Right cardiac atrium (tissue), 5 donors: Measurements from ENCODE around the gene SLC6A19. TPM values are rescaled to one million over a fixed set of nuclear protein-coding genes. Genes with fewer than 3 reads are reported as not detected.
A peak's percentile ranks its signal among the peaks of the same experiment; 100 is the strongest.

Experiments
- ATAC-seq, 2 donors: fragments of 200-7000 bp; cut with Tn5 transposase; one replicate each; pipeline versions ENCODE4 v1.8.0 to v1.9.1; 2020; ENCODE audit warnings: moderate library complexity in 2 of 2, mild to moderate bottlenecking in 1 of 2
- DNase-seq, 3 donors: peaks; one replicate each; pipeline ENCODE4 v3.0.0-alpha.2; 2020
- H3K27ac ChIP-seq: one replicate; pipeline ENCODE4 v1.5.1; 2013; ENCODE audit warnings: mild to moderate bottlenecking, low read length, control low read depth, moderate library complexity
- H3K27me3 ChIP-seq: one replicate; pipeline ENCODE4 v1.6.1; 2013; ENCODE audit not compliant: control insufficient read depth, insufficient read depth
- H3K4me1 ChIP-seq: one replicate; pipeline ENCODE4 v1.6.1; 2013; ENCODE audit warnings: low read length; ENCODE audit not compliant: control insufficient read depth, insufficient read depth
- H3K4me3 ChIP-seq: one replicate; pipeline ENCODE4 v1.5.1; 2013; ENCODE audit warnings: low read length, control low read depth
- H3K9me3 ChIP-seq: one replicate; pipeline ENCODE4 v1.6.1; 2013; ENCODE audit warnings: low read length; ENCODE audit not compliant: control insufficient read depth
- whole genome bisulfite sequencing: extraction: QIAGEN DNeasy Blood & Tissue Kit; methylation state at CpG from one replicate; pipeline ENCODE4 v1.1.7; 2013; 5-methylcytosine and 5-hydroxymethylcytosine counted together
- intact Hi-C, 4 donors: fragments of 100-400 bp; cut with DNase I; formaldehyde crosslinking; loops; one replicate each; pipeline versions ENCODE4 v1.11.0 to v1.14.0; 2022 to 2023
- polyA plus RNA-seq: library from polyadenylated mRNA; stranded (reverse); fragments of 200-250 nt; gene quantifications from one replicate; pipeline ENCODE4 v1.2.3, GENCODE V29; 2013
- total RNA-seq, 4 donors: library from RNA; stranded (reverse); fragmentation: NEBNext Ultra II Directional; extraction: Animal tissue kit (Norgen Biotek cat#: 25700); gene quantifications; one replicate each; pipeline ENCODE4 v1.2.1, GENCODE V29; 2021
- donor health status: healthy with polysubstance abuse.
- donor health status: DM: no; HTN: yes; CAD: no.
- donor health status: DM: no; HTN: no; CAD: no.
- donor health status: DM: no; HTN: yes; CAD: no; lungs with severe emphysema.
- donor health status: DM: yes; HTN: yes; CAD: no.

Gene SLC6A19
- total and polyA plus RNA-seq, 5 donors, result not detected

DNA sequence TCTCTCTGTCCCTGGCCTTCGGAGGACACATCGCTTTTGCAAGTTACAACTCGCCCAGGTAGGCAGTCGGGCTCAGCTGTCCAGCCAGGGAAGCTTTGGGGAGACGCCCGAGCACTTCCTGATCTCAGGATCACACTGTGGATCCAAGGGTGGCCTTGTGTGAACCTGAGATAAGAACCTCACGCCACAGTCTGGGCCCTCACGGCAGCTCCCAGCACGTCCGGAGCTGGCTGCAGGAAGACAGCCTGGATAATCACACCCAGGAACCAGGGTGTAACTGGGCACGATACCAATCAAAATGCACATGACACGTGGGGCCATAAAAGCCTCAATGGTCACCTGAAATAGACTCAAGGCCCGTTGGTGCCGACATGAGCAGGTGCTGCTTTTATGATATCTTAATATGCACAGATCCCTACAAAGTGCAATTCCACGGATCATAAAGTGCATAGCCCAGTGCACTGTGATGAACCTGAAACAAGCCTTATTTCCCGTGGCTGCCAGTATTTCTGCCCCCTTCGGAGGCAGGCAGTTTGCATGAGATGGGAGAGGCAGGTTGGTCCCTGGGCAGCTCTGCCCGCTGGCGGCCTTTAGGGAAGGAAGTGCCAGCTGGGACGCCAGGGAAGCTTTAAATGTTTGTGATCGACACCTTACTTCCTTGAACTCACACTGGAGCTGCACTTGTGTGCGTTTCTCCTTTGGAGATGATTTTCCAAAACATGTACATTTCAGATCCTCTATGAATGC, 38.3 kb downstream of the SLC6A19 start:
- WGBS, result 60% methylated on average over 22 of the region's 22 CpGs
- H3K4me3 ChIP-seq, result no peak overlapping the region
- H3K4me1 ChIP-seq, result no peaks in the 10 kb centered on the region
- DNase-seq, result no peak
- H3K27me3 ChIP-seq, result no peaks in the 10 kb centered on the region
- peaks cover 5% of the 10 kb centered on the region for H3K9me3 ChIP-seq
- ATAC-seq, result peak in 1 of 2 donors; percentile 45
- intact Hi-C loops, result no loop called here
- H3K27ac ChIP-seq, result no peak overlapping the region

GRCh38 chr5:1240496-1241260, 39.3 kb downstream of the SLC6A19 start:
- no peaks in the 10 kb centered on the region for H3K4me1 ChIP-seq
- H3K27ac ChIP-seq, result no peak overlapping the region
- DNase-seq, result no peak
- no peak overlapping the region for H3K4me3 ChIP-seq
- no peaks in the 10 kb centered on the region for H3K9me3 ChIP-seq
- whole genome bisulfite sequencing, result 85% methylated on average over 29 of the region's 29 CpGs
- H3K27me3 ChIP-seq, result no peaks in the 10 kb centered on the region
- ATAC-seq, result no peak
- intact Hi-C loops, result no loop called here

DNA sequence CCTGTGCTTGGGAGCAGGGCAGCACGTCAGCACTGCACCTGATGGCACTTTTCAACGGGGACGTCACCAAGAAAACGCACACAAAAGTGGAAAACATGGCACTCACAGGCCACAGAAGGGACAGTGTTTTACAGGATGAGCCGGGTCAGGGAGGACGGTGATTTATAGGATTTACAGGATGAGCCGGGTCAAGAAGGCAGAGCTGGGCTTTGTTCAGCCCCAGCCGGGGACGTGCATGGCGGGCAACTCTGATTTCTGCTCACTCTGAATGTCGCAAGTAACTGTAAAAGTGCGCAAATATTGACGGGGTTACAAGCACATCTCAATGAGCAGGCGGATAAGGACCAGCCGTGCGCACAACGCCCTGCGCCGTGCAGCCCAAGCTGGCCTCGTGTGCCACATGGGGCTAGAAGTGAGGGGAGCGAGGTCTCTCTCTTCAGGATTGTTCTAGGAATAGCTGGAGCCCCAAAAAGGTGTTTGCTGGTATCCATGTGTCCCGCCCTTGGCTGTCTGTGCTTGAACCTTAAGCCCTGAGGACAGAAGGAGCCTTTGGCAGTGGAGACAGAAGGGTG, 40.2 kb downstream of the SLC6A19 start:
- H3K27me3 ChIP-seq, result no peaks in the 10 kb centered on the region
- no peaks in the 10 kb centered on the region for H3K9me3 ChIP-seq
- no peak for ATAC-seq
- no peaks in the 10 kb centered on the region for H3K4me1 ChIP-seq
- 80% methylated on average over 22 of the region's 22 CpGs for WGBS
- no peak overlapping the region for H3K4me3 ChIP-seq
- intact Hi-C loops, result no loop called here
- H3K27ac ChIP-seq, result no peak overlapping the region
- no peak for DNase-seq

GRCh38 chr5:1242733-1243486, 41.5 kb downstream of the SLC6A19 start:
- Histone ChIP-seq H3K27ac (no peak overlapping the region), H3K4me3 (no peak overlapping the region), H3K27me3 (no peaks in the 10 kb centered on the region), H3K9me3 (no peaks in the 10 kb centered on the region), H3K4me1 (no peaks in the 10 kb centered on the region)
- peak in 1 of 3 donors; percentile 15 for DNase-seq
- intact Hi-C loops, result no loop called here
- ATAC-seq, result no peak
- 69% methylated on average over 14 of the region's 14 CpGs for WGBS

- ATAC-seq (no peak), DNase-seq (peak in 1 of 3 donors; percentile 7)
- H3K27ac ChIP-seq, result no peak overlapping the region
- WGBS, result 42% methylated on average over 33 of the region's 33 CpGs
- no peaks in the 10 kb centered on the region for H3K9me3 ChIP-seq
- no peaks in the 10 kb centered on the region for H3K27me3 ChIP-seq
- H3K4me3 ChIP-seq, result no peak overlapping the region
- H3K4me1 ChIP-seq, result no peaks in the 10 kb centered on the region
- intact Hi-C loops, result no loop called here
Observed at GRCh38 chr5:1243487-1244130, 42.2 kb downstream of the SLC6A19 start.

GRCh38 chr5:1244255-1244654, 42.9 kb downstream of the SLC6A19 start:
- WGBS, result 70% methylated on average over 21 of the region's 21 CpGs
- DNase-seq (peak in 1 of 3 donors; percentile 5), ATAC-seq (no peak)
- H3K27me3 ChIP-seq, result no peaks in the 10 kb centered on the region
- no peak overlapping the region for H3K27ac ChIP-seq
- H3K4me3 ChIP-seq, result no peak overlapping the region
- no peaks in the 10 kb centered on the region for H3K4me1 ChIP-seq
- intact Hi-C loops, result no loop called here
- H3K9me3 ChIP-seq, result no peaks in the 10 kb centered on the region

GRCh38 chr5:1244976-1245375, 43.6 kb downstream of the SLC6A19 start:
- DNase-seq (peak in 1 of 3 donors; percentile 11), ATAC-seq (no peak)
- intact Hi-C loops, result no loop called here
- Histone ChIP-seq H3K9me3 (no peaks in the 10 kb centered on the region), H3K27me3 (no peaks in the 10 kb centered on the region), H3K4me1 (no peaks in the 10 kb centered on the region), H3K4me3 (no peak overlapping the region), H3K27ac (no peak overlapping the region)
- 51% methylated on average over 10 of the region's 10 CpGs for WGBS

DNA sequence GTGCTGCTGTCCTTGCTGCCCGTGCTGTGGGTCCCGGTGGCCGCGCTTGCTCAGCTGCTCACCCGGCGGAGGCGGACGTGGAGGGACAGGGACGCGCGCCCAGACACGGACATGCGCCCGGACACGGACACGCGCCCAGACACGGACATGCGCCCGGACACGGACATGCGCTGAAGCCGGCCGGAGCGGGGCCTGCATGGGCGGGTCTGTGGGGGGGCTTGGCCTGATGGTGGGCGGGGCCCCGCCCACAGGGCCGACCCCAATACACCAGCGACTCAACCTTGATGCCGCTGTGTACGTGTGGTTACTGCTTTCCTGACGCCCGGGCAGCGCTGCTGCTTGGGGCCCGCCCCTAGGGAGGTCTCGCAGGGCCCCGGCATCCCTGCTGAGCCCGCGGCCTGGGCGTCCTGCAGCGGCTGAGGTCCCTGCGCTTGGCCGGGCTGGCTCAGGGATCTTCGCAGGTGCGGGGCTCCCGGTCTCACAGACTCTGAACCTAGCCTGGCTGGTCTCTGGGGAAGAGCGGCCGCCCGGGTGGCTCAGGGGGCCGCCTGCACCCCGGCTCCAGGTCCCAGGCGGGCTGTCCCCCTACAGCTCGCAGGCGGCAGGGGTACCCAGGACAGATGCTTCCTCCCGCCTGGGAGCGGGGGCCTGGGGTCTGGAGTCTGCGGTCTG, 44.6 kb downstream of the SLC6A19 start:
- no peaks in the 10 kb centered on the region for H3K9me3 ChIP-seq
- H3K27ac ChIP-seq, result no peak overlapping the region
- no peaks in the 10 kb centered on the region for H3K4me1 ChIP-seq
- intact Hi-C loops, result no loop called here
- no peak overlapping the region for H3K4me3 ChIP-seq
- 29% methylated on average over 58 of the region's 58 CpGs for WGBS
- no peak for ATAC-seq
- H3K27me3 ChIP-seq, result no peaks in the 10 kb centered on the region
- peak in 1 of 3 donors; percentile 36 for DNase-seq

- DNase-seq (peak; percentile 27 to 72 (median 64)), ATAC-seq (peak in 1 of 2 donors; percentile 27)
- no peak overlapping the region for H3K4me3 ChIP-seq
- intact Hi-C loops, result no loop called here
- no peaks in the 10 kb centered on the region for H3K4me1 ChIP-seq
- H3K27ac ChIP-seq, result no peak overlapping the region
- WGBS, result 22% methylated on average over 43 of the region's 43 CpGs
- H3K9me3 ChIP-seq, result no peaks in the 10 kb centered on the region
- H3K27me3 ChIP-seq, result no peaks in the 10 kb centered on the region
Observed at GRCh38 chr5:1246711-1247431, 45.5 kb downstream of the SLC6A19 start.
